HG02973 (cell line): Measurements from ENCODE around the gene RPRD1B.

Experiments
- ATAC-seq: cut with Tn5 transposase; IDR thresholded peaks from one replicate; pipeline ENCODE4 v1.9.1; 2021; ENCODE audit warnings: moderate library complexity; ENCODE audit not compliant: unreplicated experiment

The RPRD1B gene

DNA sequence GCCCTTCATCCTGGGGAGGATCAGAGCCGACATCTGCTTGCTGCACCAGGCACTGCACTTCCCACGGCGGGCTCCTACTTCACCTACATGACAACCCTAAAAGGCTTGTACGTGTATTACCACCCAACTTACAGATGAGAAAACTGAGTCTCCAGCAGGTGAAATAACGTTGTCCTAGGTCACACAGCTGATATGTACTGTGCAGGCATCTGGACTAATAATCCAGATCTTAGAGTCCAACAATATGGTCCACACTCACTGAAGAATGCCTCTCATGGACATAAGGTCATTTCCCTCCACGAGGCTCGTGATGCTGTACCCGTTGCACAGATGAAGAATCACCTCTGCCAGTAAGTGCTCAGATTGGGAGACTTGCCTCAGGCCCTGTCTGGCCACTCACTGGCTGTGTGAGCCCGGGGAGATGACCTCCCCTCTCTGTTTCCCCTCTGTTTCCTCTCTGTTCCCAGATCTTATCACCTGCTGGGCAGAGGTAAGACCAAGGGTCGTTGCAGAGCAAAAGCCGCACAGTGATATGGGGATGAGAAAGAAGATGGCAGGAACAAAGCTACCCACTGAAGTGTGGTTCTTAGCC is 99.5 kb downstream of the RPRD1B start:
- ATAC-seq: no peak

DNA sequence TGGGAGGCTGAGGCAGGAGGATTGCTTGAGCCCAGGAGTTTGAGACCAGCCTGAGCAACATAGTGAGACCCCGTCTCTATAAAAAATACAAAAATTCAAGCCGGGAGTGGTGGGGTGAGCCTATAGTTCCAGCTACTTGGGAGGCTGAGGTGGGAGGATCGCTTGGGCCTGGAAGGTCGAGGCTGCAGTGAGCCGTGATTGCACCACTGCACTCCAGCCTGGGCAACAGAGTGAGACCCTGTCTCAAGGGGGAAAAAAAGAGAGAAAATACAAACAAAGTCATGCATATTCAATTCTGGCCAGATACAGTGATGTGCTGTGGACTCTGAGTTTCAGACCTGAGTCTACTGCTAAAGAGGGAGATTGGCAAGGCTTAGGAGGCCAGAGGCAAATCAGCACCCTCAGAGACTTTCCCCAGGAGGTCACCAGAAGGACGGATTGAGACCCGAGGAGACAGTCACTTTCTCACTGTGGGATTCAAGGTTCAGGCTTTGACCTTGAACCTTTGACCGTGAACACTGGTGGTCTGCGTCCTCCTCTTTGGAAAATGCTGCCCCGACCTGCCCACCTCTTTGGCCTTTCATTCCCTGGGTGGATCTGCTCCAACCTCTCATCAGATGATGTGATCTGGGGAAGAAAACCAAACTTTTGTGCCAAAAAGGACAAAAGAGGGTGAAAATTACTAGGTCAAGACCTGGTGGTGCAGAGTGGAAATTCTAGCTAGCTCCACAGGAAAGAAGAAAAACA is 100.3 kb downstream of the RPRD1B start:
- no peak for ATAC-seq

DNA sequence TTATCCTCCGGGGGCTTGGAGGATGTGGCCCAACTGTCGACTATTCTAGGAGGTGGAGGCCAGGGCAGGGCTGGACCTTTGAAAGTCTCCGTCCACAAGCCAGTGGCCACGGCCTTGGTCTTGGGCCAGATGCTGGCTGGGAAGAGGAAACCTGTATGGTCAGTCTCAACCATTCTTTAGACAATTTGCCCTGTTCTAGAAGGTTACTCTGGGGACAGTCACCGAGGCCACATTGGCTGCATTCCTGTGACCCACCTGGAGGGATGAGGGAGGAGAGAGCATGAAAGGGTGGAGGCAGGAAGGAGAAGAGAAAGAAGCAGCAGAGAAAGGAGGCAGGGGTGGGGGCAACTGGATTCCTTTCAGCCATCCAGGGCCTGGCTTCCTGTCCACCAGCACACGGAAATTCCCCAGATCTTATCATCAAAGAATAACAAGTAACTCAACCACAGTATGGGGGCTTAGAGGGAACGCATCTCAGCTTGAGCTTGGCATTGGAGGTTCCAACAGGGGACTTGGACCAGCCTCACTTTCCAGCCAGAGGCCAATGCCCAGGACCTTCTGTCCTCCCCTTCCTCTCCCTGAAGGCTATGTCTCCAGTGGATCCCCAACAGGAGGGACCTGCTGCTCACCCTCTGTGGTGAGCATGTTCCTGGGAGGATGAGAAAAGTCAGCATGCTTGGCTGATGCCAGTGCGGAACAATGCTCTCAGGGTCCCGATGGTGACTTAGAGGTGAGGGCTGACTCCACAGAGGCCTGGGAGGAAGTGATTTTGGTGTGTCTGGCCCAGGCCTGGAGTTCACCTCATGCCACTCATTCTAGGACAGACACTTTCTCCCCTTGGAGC is 101.1 kb downstream of the RPRD1B start:
- ATAC-seq: no peak

DNA sequence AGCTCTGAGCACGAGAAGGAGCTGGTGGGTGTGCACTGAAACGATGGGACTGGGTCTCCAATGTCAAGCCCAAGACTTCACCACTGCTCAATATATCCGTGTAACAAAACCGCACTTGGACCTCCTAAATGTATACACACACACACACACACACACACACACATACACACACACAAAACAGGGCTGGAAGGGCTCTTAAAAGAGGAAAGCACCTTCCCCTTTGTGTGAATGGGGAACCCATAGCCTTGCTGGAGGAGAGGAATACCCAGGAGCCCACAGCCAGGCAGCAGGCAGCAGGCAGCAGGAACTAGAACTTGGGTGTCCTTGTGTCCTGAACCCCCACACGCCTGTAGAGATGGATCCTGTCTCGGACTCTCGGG is 101.7 kb downstream of the RPRD1B start:
- ATAC-seq: no peak

DNA sequence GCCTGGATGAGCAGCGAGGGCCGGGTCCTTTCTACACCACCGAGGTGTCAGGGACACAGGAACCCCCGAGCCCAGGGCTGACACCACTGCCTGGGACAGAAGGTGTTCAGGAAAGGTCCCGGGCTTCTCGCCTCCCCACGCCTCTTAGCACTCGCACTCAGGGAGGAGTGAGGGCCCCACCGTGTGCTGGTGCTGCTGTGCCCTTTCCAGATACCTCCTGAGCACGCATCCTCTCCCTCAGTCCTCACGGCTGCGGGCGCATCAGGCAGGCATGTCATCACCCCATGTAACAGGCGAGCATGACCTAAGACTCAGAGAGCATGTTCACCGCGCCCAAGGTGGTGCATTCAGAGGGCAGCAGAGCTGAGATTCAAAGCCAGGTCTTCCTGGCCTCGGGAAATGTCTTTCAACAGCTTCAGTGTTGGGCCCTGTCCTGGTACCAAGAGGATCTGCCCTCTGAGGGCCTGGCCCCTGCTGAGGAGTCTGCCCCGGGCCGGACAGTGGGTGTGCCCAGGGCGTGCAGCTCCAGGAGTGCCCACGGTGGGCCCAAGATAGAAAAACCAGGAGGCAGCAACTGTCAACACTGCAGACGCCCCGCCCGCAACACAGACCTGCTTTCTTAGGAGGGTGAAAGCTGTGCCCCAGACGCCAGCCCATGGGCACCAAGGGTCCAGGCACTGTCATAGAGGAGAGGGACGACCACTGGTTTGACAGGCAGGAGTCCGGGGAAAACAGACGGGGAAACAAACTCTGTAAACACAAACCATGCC is 102.3 kb downstream of the RPRD1B start:
- ATAC-seq: no peak

DNA sequence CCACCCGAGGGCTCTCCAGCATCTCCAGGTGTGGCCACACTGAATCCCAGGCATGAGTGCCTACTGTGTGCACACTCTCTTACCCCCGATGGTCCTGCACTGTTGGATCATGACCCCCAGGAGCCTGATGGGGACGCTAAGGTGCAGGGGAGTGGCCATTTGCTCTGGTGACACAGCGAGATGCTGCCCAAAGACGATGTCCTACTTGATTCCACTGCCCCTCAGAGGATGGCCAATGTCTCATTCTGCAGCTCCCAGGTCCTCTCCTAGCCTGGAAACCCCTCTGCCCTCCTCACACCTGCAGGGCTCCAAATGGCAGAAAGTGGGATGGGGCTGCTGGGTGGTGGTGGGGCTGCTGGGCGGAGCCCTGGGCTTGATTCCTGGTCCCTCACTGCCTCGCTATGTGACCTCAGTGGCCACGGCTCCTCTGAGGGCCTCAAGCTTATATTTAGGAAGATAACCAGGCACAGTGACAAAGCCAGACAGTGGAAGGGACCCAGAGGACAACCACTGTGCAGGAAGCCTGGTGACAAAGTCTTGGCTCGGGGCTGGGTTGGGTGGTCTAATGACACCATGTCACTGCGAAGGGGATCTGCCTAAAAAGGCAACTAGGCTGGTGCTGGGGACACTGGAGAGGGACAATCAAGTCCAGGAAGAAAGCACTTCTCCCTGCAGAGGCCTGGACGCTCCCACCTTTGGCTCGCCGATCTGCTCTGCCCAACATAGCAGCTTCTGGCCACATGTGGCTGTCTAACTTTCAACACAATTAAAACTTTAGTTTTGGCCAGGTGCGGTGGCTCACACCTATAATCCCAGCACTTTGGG is 103.1 kb downstream of the RPRD1B start:
- ATAC-seq: no peak

DNA sequence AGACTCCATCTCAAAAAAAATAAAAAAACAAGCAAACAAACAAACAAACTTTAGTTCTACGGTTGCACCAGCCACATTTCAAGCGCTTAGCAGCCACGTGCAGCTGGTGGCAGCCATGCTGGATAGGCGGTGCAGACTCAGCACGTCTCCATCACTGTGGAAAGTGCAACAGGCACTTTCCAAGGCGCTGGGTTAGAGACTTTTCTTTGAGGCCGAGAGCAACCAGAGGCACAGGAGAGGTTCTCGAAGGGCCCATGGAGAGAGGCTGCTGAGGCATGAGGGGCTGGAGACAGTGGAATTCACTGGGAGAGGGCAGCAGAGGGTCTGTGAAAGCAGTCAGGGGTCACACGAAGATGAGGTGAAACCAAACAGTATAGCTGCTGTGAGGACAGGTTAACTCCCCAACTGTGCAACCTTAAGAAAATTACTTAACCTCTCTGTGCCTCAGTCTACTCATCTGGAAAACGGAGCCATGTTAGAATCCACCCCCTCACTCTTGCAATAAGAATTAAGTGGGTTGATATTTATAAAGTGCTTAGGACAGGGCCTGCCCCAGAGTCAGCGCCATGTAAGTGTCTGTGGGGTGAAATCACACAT is 104.0 kb downstream of the RPRD1B start:
- no peak for ATAC-seq

DNA sequence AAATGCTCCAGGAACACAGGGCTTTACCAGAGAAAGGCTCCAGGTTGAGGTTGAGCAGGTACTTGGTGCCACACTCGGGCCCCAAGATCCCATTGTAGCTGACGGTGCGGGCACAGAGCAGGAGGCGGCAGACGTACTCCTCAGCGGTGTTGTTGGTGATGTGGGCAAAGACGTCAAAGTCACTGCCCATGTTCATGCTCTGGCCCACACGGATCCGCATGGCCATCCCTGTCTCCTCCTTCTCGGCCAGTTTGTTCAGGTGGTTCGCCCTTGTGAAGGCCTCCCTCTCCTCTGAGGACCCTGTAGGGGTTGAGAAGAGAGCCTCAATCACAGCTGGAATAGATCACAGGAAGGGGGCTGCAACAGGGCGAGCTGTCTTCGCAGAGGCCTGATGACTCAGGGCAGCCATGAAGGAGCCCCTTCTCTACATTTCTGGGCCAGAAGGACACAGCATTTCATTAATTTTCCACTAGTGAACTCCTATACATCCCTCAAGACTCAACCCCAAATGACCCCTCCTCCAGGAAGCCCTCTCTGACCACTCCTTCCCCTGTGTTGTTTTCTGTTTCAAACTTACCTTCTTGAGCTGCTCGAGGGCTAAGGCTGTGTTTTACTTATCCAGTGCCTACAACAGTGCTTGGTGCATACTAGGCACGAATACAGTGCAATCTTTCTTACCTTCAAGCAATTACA is 104.7 kb downstream of the RPRD1B start:
- no peak for ATAC-seq

DNA sequence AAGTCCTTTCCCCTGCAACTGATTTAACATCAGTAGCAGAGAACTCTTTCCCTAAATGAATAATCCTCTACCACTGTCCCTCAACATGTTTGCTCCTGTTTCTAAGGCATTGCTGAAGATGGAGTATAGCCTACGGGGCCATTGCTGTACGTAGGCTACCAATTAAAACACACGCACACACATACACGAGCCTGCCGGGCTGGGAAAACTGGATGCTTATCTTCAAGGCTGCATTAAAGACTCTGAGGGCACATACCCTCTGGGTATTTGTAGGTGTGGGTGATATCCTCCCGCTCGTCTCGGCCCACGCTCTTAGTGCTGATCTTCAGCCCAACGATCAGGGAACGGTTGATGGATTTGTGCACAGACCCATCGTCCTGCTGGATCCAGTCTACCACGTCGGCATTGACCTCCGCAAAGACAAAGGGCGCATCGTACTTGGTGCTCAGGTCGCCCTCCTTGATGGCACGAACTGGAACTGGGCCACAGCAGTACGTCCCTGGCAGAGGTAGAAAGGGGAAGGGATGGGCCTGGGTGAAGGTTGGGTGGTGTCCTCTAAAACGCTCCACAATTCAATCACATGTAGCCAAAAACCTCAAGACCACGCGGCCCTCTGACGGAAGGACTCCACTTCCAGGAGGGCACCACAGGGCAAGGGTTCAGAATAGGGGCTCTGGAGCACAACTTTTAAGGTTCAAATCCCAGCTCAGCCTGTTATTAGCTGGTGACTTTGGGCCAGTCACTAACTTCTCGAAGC is 105.8 kb downstream of the RPRD1B start:
- no peak for ATAC-seq

DNA sequence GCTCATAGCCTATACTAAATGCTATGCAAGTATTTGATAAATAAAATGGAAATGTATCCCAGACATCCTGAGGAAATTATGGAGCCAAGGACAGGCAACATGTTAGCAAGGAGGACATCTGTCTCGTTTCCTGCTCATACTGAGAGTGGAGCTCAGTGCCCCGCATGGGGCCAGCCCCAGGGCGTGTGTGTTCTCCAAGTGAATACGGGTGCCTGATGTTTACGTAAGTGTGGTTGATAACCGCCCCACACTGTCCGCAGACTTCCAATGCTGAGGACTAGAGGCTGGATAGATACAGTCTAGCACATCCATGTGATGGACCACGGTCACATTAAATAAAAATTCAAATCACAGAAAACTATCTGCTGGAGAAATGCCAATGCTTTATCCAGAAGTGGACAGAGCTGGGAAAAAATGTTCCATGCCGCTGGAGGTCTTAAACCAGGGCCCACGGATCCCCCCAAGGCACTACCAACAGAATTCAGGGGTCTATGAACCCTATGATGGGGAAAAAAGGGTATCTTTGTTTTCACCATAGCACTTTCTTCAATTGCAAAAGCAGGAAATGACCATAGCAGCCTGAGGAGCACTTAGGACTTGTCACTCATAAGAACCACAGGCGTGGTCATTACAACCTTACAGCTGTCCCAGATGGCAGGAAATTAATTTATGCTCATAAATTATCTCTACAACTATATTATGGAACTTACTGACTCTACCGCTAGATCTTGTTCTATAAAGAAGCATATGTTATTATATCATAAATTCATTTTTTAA is 106.6 kb downstream of the RPRD1B start:
- ATAC-seq: no peak

DNA sequence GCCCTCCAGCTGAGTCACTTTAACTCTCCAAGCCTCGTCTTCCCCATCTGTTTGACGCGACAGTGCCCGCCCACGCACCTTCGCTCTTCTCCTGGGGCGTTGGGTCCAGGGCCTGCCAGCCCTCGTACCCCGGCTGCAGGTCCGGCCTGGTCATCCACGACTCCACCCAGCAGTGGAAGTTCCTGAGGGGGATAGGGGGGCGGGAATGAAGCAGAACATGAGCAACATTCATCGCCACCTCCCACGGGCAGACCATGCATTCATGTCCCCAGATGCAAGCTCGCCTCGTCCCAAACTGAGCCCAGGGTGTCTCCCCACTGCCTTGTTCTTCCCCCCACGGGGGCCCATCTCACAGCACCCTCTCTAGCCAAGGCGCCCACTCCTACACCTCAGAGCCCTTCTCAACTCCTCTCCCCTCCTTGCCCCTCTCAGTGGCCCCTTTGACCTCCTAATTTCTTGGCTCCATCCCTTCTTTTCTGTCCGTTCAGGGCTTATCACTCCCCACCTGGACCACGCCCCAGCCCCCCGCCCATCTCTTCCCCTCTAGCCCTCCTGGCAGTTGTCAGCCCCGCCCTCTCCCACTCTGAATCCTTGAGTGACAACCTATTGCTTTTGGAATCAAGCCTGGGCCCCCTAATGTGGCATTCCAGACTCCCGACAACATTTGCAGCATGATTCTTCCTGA is 107.8 kb downstream of the RPRD1B start:
- ATAC-seq: no peak
